Uterus (tissue), 4 donors: ENCODE measurements around the gene WDR44. TPM values are rescaled to one million over a fixed set of nuclear protein-coding genes. Genes with fewer than 3 reads are reported as not detected.

Source experiments
- DNase-seq, 2 donors: peaks; one replicate each; pipeline ENCODE4 v3.0.0-alpha.2; 2019 to 2020
- H3K27ac ChIP-seq, 2 donors: fragments of 200-600 bp; sonication (generic); 1 replicate in 1 of 2; 2 replicates in 1 of 2; pipeline ENCODE4 v1.5.1; 2016 to 2018
- H3K27me3 ChIP-seq, 2 donors: fragments of 200-600 bp; sonication (generic); one replicate each; pipeline ENCODE4 v1.5.1; 2018 to 2019; ENCODE audit warnings: control low read depth in 1 of 2
- H3K36me3 ChIP-seq, 2 donors: fragments of 200-600 bp; sonication (generic); one replicate each; pipeline ENCODE4 v1.5.1; 2019; ENCODE audit warnings: control low read depth in 1 of 2
- H3K4me1 ChIP-seq, 2 donors: fragments of 200-600 bp; sonication (generic); one replicate each; pipeline ENCODE4 v1.5.1; 2018 to 2019; ENCODE audit warnings: control low read depth in 1 of 2
- H3K4me3 ChIP-seq, 2 donors: fragments of 200-600 bp; sonication (generic); 1 replicate in 1 of 2; 2 replicates in 1 of 2; pipeline ENCODE4 v1.5.1; 2018 to 2019; ENCODE audit warnings: mild to moderate bottlenecking in 1 of 2
- H3K9me3 ChIP-seq, 2 donors: fragments of 200-600 bp; sonication (generic); one replicate each; pipeline ENCODE4 v1.5.1; 2019; ENCODE audit warnings: control low read depth in 1 of 2
- POLR2A ChIP-seq, 2 donors: fragments of 450-650 bp; IDR thresholded peaks; one replicate each; pipeline ENCODE4 v1.6.1; 2016; ENCODE audit warnings: antibody characterized with exemption in 2 of 2, mild to moderate bottlenecking in 1 of 2, moderate library complexity in 1 of 2
- intact Hi-C: fragments of 100-400 bp; cut with DNase I; formaldehyde crosslinking; loops from one replicate; pipeline ENCODE4 v1.15.1; 2023; ENCODE audit warnings: low total_unique reads
- total RNA-seq, 4 donors: library from RNA; depleted of rRNA in 3 of 4; stranded (reverse); fragments of >200 nt in 3 of 4; gene quantifications; one replicate each; pipeline versions ENCODE4 v1.1.0 to v1.2.4, GENCODE V29; 2014 to 2023
- TF ChIP-seq, protein P1 (sequence below), 4 experiments: fragments of 200-600 bp in 2 of 4; fragments of 450-650 bp in 2 of 4; sonication (generic) in 2 of 4; IDR thresholded peaks; one replicate each; pipeline ENCODE4 v1.5.1; 2016 to 2019; ENCODE audit warnings: antibody characterized with exemption in 4 of 4, mild to moderate bottlenecking in 2 of 4, moderate library complexity in 1 of 4
- donor health status: DM: yes; HTN: yes; CAD: no.

WDR44 gene
- total RNA-seq, 4 donors from 2014 or later: 11.5 to 26.4 (median 18.4) TPM

DNA sequence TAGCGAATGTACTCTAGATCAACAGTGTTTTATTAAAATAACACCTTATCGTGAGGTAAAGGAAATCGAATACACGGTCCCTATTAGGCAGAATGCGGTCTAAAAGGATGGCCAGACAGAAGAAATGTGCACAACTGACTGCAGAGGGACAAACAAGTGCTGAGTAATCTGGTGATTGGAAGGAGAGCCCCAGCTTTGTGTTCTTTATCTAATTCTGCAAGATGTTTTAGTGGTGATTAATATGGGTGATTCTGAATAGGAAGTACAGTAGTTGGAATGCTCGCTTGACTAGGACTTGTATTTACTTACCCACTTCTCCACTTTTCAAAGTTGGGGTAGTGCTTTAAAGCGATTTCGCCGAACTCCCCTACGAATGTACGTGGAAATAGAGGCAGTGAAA lies 1.2 kb downstream of the WDR44 start:
- intact Hi-C loops: no loop called here

DNA sequence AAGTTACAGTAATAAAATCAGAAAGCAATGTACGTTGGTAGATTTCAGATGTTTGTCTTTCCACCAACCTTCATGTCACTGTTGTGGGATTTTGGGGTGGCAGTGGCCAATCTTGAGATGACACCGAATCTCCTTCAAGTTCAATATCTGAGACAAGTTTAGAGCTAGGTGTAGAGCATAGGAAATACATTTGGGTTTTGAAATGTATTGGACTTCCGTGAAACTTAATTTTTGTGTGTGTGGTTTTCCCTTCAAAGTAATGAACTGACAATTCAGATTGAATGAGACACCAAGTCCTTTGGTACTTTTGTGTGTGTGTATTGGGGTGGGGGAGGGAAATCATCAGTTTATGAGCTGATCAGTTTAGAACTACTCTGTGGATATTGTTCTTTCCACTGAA lies 1.8 kb downstream of the WDR44 start:
- Histone ChIP-seq H3K4me3 (peak overlapping the region; percentile 64 to 69), H3K27ac (no peak overlapping the region), H3K9me3 (no peaks in the 10 kb centered on the region), H3K27me3 (no peaks in the 10 kb centered on the region), H3K4me1 (no peaks in the 10 kb centered on the region), H3K36me3 (no peaks in the 10 kb centered on the region)
- DNase-seq: no peak
- TF ChIP-seq, protein P1, sequence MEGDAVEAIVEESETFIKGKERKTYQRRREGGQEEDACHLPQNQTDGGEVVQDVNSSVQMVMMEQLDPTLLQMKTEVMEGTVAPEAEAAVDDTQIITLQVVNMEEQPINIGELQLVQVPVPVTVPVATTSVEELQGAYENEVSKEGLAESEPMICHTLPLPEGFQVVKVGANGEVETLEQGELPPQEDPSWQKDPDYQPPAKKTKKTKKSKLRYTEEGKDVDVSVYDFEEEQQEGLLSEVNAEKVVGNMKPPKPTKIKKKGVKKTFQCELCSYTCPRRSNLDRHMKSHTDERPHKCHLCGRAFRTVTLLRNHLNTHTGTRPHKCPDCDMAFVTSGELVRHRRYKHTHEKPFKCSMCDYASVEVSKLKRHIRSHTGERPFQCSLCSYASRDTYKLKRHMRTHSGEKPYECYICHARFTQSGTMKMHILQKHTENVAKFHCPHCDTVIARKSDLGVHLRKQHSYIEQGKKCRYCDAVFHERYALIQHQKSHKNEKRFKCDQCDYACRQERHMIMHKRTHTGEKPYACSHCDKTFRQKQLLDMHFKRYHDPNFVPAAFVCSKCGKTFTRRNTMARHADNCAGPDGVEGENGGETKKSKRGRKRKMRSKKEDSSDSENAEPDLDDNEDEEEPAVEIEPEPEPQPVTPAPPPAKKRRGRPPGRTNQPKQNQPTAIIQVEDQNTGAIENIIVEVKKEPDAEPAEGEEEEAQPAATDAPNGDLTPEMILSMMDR (IDR thresholded peaks at IDR 0.05): no peak
- TF ChIP-seq POLR2A (IDR thresholded peaks at IDR 0.05): no peak
- intact Hi-C loops: no loop called here

More for the DNA sequence above, 1.2 kb downstream of the WDR44 start:
- DNase-seq: no peak
- Histone ChIP-seq H3K4me3 (peak overlapping the region; percentile 64 to 69), H3K27ac (peak overlapping the region; percentile 93 to 95), H3K27me3 (no peaks in the 10 kb centered on the region), H3K4me1 (no peaks in the 10 kb centered on the region), H3K9me3 (no peaks in the 10 kb centered on the region), H3K36me3 (no peaks in the 10 kb centered on the region)
- TF ChIP-seq POLR2A (IDR thresholded peaks at IDR 0.05): no peak
- TF ChIP-seq, protein P1 (IDR thresholded peaks at IDR 0.05): no peak

DNA sequence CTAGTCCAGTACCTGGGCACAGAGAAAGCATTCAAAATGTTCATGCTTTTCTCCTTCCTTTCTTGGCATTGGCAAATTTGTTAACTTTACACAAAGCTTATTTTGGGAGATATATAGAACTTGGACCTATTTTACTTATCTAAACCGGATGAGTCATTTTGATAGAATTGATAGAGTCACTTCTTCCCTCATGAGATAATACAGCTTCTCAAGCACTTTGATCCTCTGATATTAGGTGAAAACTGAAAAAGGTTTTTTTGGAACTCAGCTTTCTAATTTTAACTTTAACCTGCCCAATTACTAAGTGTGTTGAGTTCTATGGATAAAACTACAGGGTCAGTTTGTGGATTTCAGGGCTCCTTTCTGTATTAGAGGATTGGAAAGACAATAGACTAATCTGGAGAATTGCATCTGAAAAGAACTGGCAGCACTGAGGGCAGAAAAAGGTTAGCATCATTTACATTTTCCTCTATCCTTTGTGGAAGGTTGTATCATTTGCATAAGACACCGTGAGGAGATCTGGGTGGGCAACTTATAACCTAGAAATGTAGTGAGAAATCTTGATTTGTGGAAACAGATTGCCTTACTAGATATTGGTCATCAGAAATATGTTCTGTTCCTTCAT lies 2.4 kb downstream of the WDR44 start:
- no peak for DNase-seq
- Histone ChIP-seq H3K27ac (no peak overlapping the region), H3K36me3 (no peaks in the 10 kb centered on the region), H3K27me3 (no peaks in the 10 kb centered on the region), H3K4me1 (no peaks in the 10 kb centered on the region), H3K4me3 (no peak overlapping the region), H3K9me3 (no peaks in the 10 kb centered on the region)
- intact Hi-C loops: no loop called here
- TF ChIP-seq POLR2A (IDR thresholded peaks at IDR 0.05): no peak
- TF ChIP-seq, protein P1 (IDR thresholded peaks at IDR 0.05): no peak

DNA sequence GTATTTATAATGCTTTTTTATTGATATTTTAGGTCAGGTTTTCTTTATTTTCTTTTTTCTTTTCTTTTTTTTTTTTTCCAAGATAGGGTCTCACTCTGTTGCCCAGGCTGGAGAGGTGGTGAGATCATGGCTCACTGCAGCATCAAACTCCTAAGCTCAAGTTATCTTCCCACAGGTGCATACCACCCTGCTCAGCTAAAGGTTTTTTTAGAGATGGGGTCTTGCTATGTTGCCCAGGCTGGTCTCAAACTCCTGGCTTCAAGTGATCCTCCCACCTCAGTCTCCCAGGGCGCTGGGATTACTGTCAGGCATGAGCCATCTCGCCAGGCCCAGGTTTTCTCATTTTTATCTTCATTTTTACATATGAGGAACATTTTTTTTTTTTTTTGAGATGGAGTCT lies 3.3 kb downstream of the WDR44 start:
- Histone ChIP-seq H3K27me3 (no peaks in the 10 kb centered on the region), H3K36me3 (no peaks in the 10 kb centered on the region), H3K4me3 (no peak overlapping the region), H3K27ac (no peak overlapping the region), H3K4me1 (no peaks in the 10 kb centered on the region), H3K9me3 (no peaks in the 10 kb centered on the region)
- intact Hi-C loops: no loop called here
- no peak for DNase-seq
- TF ChIP-seq POLR2A (IDR thresholded peaks at IDR 0.05): no peak
- TF ChIP-seq, protein P1 (IDR thresholded peaks at IDR 0.05): no peak

DNA sequence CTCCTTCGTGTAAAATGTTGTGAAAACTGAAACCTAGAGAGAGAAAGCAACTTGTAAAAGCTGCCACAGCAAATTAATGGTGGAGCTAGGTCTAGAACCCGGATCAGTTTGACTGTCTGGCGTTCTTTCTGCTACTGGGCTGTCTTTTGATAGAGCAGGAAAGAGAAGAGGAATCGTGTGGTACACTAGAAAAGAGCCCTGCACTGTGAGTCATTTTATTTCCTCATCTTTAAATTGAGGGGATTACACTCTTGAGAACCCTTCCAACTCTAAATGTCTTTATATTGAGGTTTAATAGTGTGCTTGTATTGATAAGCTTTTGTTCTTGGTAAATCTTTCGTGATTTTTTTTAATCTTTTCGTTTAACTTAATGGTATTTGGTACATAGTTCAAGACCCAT lies 4.3 kb downstream of the WDR44 start:
- Histone ChIP-seq H3K27ac (peak overlapping the region in 1 of 2 donors; percentile 8), H3K9me3 (no peaks in the 10 kb centered on the region), H3K27me3 (no peaks in the 10 kb centered on the region), H3K36me3 (no peaks in the 10 kb centered on the region), H3K4me3 (no peak overlapping the region), H3K4me1 (no peaks in the 10 kb centered on the region)
- DNase-seq: no peak
- intact Hi-C loops: no loop called here
- no peak for TF ChIP-seq POLR2A (IDR thresholded peaks at IDR 0.05)
- TF ChIP-seq, protein P1 (IDR thresholded peaks at IDR 0.05): no peak
